HG03442 (cell line): Measurements from ENCODE around the gene SMR3B.

ENCODE experiments used
- ATAC-seq: cut with Tn5 transposase; IDR thresholded peaks from one replicate; pipeline ENCODE4 v1.9.1; 2021; ENCODE audit warnings: mild to moderate bottlenecking, moderate library complexity; ENCODE audit not compliant: unreplicated experiment

Gene SMR3B

GRCh38 chr4:70382691-70383181 is at the start of gene SMR3B:
Gene SMR3B (plus strand): TSS chr4:70383131. CDS start chr4:70384511, 1,380 bp downstream.
- ATAC-seq, result no peak

DNA sequence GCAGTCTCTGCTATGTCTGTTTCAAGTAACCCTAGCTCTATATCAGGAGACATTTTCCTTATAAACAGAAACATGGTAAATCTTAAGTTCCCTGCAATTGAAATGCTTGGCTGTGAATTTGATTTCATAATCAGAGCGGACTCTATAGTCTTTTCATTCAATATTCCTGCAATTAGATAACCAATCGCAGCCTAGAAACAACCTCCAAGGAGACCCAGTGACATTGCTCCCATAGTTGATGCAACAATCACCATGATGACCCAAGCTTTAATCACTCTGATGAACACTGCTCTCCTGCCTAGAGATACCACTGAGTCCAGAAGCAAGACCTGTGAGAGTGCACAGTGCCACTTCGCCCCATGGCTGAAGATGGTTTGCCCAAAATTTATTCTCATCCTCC is 48.2 kb upstream of the SMR3B start, which contains the start of gene CABS1:
TSS of gene CABS1 (plus strand) at position 301 of the 400 bp plus-strand sequence. CDS start at position 360, 59 bp downstream.
- ATAC-seq, result no peak

DNA sequence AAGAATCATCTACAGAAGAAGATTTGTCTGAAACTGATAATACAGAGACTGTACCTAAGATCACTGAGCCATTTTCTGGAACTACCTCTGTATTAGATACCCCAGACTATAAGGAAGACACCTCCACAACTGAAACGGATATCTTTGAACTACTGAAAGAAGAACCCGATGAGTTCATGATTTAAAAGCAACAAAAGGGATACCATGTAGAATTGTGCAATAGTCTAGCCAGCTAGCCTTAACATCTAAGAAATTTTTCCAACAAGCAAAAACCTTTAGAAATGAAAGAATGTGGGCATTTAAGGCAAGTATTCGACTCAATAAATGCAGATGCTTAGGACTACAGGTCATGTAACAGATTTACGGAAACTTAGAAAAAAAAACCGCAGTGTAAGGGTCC is 46.9 kb upstream of the SMR3B start:
- no peak for ATAC-seq

DNA sequence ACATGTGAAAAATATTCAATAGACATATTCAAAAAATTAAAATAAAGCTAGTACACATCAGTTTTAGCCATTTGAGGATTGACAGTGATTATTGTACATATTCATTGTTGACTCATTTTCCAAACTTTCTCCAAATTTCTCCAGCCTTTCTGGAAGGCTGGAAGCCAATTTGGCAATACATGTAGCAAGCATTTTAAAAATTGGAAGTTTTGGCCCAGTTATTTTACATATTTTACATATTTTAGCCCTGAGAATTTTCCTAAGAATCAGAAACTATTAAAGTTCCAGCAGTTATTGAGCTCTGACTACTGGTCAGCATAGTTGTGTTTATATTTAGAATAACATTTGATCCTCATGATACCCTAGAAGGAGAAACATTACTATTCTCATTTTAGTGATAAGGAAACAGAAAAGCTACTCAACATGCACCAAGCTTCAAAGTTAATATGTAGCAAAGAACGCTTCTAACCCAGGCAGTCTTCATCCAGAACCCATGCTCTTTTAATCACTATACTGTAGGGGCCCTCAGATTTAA is 45.0 kb upstream of the SMR3B start:
- no peak for ATAC-seq

DNA sequence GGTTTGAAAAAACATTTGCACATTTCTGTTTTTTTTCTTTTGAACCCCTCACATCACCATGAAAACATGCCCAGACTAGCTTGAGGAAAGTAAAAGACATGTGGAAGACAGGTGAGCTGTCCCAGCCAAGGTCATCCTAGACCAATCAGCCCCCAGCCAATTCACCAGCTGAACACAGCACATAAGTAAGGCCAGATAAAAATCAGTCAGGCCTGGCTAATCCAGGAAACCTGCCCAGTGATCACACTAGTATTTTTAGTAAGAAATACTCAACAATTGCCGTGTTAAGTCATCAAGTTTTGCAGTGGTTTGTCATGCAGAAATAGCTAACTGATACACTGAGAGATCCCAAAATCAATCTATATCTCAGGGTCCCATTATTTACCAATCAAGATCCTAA is 26.7 kb upstream of the SMR3B start:
- ATAC-seq, result no peak

DNA sequence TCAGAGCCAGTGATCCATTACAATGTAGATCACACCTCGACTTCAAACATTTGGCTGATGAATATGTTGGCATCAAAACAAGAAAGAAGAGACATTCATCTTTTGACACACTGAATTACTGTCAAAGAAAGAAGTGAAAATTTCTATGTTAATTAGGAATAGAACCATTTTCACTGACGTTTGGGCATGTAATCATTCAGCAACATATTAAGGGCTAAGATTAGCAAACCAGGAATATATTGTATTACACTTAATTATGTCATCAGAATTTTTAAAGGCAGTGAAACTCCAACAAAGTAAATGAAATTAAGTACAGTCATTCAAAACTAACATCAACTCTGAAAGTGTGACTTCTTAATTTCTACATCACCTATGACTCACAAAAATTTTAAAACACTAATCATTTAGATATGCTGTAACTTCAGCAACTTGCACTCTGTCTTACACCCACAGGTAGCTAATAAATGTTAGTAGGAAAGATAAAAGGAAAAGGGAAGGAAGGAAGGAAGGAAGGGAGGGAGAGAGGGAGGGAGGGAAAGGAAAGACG is 23.7 kb upstream of the SMR3B start:
- no peak for ATAC-seq

- no peak for ATAC-seq
These were observed 22.5 kb upstream of the SMR3B start, which contains the start of gene SMR3A for GRCh38 chr4:70360460-70360859. Gene SMR3A (plus strand): TSS chr4:70360760. CDS start chr4:70362116, 1,356 bp downstream.

DNA sequence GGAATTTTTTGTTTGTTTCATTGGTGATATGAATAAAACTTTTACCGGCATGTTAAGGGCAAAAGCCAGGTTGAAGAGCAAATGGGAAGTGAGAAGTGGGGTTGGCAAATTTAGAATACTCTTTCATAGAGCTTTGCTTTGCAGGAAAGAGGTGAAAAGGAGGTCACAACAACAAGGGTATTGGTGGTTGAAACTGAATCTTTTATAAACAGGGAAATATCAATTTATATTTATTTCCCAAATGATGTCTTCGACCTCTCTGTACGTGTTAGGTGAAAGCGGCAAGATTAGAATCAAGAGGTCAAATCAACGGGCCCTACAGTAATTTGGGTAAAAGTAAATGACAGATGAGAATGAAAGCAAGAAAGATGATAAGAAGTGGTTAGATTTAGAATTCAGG is 18.9 kb upstream of the SMR3B start:
- ATAC-seq, result no peak

DNA sequence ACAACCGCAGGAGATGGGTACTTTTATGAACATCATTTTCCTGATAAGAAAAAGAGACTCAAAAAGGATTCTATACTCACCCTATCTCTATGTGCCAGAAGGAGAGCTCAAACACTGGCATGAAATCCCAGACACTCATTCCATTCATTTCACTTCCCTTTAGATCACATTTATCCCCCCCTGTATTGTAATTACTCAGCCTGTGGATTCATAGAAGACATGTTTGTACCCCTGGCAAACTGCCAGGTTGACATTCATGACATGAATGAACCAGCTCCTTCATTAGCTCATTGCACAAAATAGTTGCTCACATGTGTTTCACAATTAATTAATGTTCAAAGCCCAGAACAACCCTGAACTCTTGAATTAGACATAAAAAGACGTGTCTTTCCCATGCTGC is 17.5 kb upstream of the SMR3B start:
- no peak for ATAC-seq

DNA sequence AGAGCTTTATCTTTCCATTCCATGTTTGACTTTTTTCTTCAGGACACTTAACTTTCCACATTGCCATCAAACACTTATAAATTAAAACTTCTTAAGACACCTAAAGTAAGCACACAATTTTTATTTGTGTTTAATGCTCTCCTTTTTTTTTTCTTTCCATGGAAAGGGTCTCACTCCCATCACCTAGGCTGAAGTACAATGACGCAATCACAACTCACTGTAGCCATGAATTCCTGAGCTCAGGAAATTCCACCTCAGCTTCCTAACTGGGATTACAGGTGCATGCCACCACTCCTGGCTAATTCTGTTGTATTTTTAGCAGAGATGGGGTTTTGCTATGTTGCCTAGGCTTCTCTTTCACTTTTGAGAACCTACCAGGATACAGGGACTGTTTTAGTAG is 15.1 kb upstream of the SMR3B start:
- no peak for ATAC-seq

DNA sequence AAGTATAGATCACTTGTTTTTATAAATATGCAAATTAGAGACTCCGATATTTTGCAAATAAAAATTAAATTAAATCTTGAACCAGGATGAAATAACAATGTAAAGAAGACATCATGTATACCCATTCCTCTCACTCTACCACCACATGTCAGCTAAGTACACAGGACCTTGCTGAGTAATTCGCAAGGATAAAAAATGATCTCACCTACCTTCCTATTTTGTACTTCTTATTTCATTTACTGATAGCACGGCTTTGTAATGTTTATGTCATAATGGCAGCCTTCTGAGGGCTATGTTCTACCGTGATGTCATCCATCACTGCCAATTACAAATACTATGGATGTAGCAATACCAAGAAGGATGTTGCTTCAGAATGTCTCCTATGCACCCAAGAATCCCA is 10.9 kb upstream of the SMR3B start:
- no peak for ATAC-seq

GRCh38 chr4:70372760-70373159 is 10.2 kb upstream of the SMR3B start:
- no peak for ATAC-seq

GRCh38 chr4:70380578-70380977 is 2.4 kb upstream of the SMR3B start:
- no peak for ATAC-seq

DNA sequence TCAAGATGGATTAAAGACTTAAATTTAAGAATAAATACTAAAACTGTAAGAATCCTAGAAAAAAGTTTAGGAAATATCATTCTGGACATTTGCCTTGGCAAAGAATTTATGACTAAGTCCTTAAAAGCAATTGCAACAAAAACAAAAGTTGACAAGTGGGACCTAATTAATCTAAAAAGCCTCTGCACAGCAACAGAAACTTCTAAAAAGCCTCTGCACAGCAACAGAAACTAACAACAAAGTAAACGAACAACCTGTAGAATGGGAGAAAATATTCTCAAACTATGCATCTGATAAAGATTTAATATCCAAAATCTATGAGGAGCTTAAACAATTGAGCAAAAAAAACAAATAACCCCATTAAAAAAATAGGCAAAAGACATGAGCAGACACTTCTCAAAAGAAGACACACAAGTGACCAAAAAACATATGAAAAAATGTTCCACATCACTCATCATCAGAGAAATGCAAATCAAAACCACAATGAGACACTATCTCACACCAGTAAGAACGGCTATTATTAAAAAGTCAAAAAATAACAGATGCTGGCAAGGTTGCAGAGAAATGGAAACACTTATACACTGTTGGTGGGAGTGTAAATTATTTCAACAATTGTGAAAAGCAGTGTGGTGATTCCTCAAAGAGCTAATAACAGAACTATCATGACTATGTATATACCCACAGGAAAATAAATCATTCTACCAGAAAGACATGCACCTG is 9.3 kb downstream of the SMR3B start:
- peak; percentile 48 for ATAC-seq

GRCh38 chr4:70397580-70397979 is 14.6 kb downstream of the SMR3B start, which contains the start of gene OPRPN:
Gene OPRPN (plus strand): TSS chr4:70397940. CDS start chr4:70399286, 1,346 bp downstream.
- no peak for ATAC-seq

DNA sequence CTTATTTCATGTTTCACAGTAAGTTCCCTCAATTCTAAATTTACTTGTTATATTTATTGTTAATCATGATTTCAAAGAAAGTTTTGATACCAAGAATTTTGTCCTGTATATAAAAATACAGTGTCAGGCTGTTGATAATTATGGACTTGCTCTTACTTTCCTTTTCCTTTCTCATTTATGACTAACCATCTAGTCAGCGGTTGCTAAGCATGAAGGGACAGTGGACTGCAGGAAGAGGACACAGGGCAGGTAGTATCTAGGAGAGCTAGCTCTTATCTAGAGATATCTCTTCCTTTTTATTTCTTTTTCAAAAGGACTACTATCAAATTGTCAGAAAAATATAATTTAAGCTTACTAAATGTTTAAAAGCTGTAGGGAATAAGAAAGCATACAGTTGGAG is 16.4 kb downstream of the SMR3B start:
- ATAC-seq, result peak; percentile 46

DNA sequence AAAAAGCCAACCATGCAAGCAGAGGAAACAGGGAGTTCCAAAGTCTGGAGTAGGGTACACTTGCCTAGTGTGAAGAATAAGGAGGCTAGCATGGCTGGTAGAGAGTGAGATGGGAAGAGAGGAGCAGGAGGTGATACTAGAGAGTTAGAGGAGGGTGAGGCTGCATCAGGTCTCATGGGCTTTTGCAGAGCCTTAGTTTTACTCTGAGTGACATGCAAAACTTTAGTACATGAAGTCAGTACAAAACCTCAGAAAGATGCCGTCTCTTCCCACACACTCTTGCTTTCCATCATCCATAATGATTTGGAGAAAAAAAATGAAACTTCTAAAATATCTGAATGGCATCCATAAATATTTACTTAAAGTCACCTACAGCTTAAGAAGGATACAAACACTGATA is 19.8 kb downstream of the SMR3B start:
- ATAC-seq, result peak; percentile 73

- peak; percentile 28 for ATAC-seq
These were observed 22.8 kb downstream of the SMR3B start for GRCh38 chr4:70405765-70406164.

DNA sequence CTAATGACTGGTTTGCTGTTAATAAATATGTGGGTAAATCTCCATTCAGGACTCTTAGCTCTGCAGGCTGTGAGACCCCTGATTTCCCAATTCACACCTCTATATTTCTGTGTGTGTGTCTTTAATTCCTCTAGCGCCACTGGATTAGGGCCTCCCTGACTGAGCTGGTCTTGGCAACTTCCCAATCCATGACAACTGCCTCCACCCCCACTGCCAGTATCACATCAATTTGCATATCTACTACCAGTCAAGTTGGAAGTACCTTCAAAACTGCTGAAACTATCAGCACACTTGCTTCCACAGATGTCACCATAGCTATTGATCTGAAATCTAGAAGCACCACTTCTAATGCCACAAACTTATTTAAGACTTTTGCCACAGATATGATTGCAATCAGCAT is 42.4 kb downstream of the SMR3B start:
- ATAC-seq, result no peak

DNA sequence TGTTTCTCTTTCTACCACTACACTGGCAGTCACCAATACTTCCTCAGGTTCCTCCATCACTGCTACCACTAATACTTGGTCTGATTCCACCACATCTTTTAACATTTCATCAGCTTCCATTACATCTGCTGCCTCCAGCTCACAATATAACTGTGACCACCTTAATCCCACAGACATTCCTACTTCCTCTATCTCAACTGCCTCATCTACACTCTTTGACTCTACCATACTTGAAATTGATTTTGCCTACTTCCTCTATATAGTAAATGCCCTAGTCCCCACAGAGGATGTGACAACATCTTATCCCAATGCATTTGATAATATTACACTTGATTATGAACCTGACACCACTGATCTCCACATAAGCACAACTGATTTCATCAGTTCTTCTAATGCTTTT is 43.9 kb downstream of the SMR3B start:
- ATAC-seq, result no peak

DNA sequence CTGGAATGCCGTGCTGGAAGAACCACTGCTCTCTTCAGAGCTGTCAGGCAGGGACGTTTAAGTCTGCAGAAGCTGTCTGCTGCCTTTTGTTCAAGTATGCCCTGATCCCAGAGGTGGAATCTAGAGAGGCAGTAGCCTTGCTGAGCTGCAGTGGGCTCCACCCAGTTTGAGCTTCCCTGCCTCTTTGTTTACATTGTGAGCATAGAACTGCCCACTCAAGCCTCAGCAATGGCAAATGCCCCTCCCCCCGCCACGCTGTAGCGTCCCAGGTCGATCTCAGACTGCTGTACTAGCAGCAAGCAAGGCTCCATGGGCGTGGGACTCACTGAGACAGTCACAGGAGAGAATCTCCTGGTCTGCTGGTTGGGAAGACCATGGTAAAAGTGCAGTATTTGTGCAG is 54.3 kb downstream of the SMR3B start:
- ATAC-seq, result no peak
